Stimulated activated CD8-positive, alpha-beta memory T cell treated with anti-CD3 and anti-CD28 coated beads, Interleukin-12 subunit alpha, Interleukin-12 subunit beta, amount 100 ng/mL, for 24 hours (primary cell): ENCODE measurements around the gene MFAP4.
A peak's percentile ranks its signal among the peaks of the same experiment; 100 is the strongest.

Experiments used
- DNase-seq: peaks from one replicate; pipeline ENCODE4 v3.0.0-alpha.2; 2020; ENCODE audit errors: extremely low read depth

MFAP4 gene

GRCh38 chr17:19348081-19348650, 38.8 kb downstream of the MFAP4 start:
- no peak for DNase-seq

GRCh38 chr17:19347323-19348080, 39.5 kb downstream of the MFAP4 start:
- no peak for DNase-seq

GRCh38 chr17:19346351-19347255, 40.4 kb downstream of the MFAP4 start:
- DNase-seq = no peak

GRCh38 chr17:19345486-19346350, 41.3 kb downstream of the MFAP4 start:
- DNase-seq = no peak

- no peak for DNase-seq
These were observed 41.9 kb downstream of the MFAP4 start for GRCh38 chr17:19345067-19345460.

GRCh38 chr17:19344311-19345066, 42.5 kb downstream of the MFAP4 start:
- DNase-seq = no peak

GRCh38 chr17:19343671-19344151, 43.3 kb downstream of the MFAP4 start:
- no peak for DNase-seq

- DNase-seq = no peak
These were observed 43.7 kb downstream of the MFAP4 start for GRCh38 chr17:19343256-19343630.

GRCh38 chr17:19342611-19343255, 44.3 kb downstream of the MFAP4 start:
- DNase-seq = no peak

- no peak for DNase-seq
These were observed 45.1 kb downstream of the MFAP4 start for GRCh38 chr17:19341641-19342610.

- DNase-seq = no peak
These were observed 45.8 kb downstream of the MFAP4 start for GRCh38 chr17:19341211-19341631.

GRCh38 chr17:19339341-19339815, 47.6 kb downstream of the MFAP4 start:
- DNase-seq = no peak

- peak; percentile 24 for DNase-seq
These were observed 48.7 kb downstream of the MFAP4 start for GRCh38 chr17:19338031-19338990.

GRCh38 chr17:19337712-19338023, 49.3 kb downstream of the MFAP4 start:
- DNase-seq = no peak

GRCh38 chr17:19336938-19337711, 49.9 kb downstream of the MFAP4 start:
- no peak for DNase-seq

GRCh38 chr17:19335951-19336631, 50.9 kb downstream of the MFAP4 start:
- no peak for DNase-seq
